GF-D8 (cell line): ENCODE data around the gene CEP57L1.
A peak's percentile ranks its signal among the peaks of the same experiment; 100 is the strongest.
"Not testable (repeated sequence)": the region's sequence is repeated elsewhere in the genome, so short reads cannot be mapped to it uniquely, and the experiment has no call there.

Experiments used
- DNase-seq: peaks from one replicate; lab custom pipeline; 2025; lab: John Stamatoyannopoulos, UW

Gene CEP57L1

DNA sequence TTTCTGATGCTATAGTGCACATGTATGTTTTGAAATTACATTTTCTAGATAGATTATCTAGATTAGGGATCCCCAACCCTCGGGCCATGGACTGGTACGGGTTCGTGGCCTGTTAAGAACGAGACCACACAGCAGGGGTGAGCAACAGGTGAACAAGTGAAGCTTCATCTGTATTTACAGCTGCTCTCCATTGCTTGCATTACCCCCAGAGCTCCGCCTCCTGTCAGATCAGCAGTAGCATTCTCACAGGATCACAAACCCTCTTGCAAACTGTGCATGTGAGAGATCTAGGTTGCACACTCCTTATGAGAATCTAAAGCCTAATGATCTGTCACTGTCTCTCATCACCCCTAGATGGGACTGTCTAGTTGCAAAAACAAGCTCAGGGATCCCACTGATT is 10.4 kb downstream of the CEP57L1 start:
- DNase-seq: no peak

DNA sequence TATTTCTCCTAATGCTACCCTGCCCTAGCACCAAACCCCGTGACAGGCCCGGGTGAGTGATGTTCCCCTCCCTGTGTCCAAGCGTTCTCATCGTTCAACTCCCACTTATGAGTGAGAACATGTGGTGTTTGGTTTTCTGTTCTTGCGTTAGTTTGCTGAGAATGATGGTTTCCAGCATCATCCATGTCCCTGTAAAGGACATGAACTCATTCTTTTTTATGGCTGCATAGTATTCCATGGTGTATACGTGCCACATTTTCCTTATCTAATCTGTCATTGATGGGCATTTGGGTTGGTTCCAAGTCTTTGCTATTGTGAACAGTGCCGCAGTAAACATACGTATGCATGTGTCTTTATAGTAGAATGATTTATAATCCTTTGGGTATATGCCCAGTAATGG is 14.4 kb downstream of the CEP57L1 start:
- DNase-seq: not testable (repeated sequence)

DNA sequence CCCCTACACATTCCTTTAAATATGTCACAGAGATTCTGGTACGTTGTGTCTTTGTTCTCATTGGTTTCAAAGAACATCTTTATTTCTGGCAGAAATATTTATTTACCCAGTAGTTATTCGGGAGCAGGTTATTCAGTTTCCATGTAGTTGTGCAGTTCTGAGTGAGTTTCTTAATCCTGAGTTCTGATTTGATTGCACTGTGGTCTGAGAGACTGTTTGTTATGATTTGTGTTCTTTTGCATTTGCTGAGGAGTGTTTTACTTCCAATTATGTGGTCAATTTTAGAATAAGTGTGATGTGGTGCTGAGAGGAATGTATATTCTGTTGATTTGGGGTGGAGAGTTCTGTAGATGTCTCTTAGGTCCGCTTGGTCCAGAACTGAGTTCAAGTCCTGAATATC is 17.4 kb downstream of the CEP57L1 start:
- DNase-seq: not testable (repeated sequence)

DNA sequence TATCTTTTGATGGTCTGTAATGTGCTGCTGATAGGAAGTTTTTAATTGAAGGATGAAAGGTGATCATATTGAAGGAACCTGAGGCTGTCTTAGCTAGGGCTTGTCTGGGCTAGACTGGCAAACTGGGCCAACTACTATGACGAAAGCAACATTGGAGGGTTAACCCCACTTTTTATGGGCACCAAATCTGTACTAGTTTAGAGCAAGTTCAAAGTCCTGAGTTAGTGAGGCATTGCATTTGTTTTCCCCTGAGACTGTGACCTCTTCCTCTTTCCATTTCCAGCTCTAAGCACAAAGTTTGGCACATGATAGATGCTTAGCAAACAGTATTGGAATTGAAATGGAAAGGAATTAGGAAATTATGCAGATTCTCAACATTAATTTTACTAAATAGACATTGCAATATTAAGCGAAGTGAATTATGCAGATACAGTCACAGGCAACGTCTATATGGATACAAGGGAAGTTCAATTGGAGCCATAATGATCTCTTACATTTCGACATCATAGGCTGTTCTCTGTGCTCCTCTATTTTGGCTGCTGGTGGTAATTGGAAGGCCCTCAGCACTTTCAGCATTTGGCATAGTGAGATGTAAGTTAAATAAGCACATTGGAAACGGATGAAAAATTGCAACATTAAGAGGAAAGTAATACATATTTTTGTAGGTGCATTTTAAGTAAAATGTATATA is 22.2 kb downstream of the CEP57L1 start:
- peak; percentile 91 for DNase-seq

DNA sequence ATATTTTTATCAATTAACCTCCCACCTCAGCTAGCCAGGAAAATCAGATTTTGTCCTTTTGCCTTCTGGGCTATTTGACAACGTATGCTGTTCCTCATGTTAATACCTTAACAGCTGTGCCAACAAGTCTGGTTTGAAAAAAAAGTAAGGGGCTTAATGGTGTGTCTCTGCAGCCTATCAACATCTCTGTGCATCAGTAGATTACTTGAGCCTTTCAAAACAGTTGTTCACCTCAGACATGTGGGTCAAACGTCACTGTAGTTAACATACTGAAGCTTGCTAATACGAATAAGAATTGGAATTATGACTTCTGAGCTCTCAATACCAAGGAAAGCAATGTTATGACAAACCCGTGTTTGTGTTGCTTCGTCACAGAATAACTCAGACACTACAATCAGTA is 23.0 kb downstream of the CEP57L1 start:
- DNase-seq: no peak

DNA sequence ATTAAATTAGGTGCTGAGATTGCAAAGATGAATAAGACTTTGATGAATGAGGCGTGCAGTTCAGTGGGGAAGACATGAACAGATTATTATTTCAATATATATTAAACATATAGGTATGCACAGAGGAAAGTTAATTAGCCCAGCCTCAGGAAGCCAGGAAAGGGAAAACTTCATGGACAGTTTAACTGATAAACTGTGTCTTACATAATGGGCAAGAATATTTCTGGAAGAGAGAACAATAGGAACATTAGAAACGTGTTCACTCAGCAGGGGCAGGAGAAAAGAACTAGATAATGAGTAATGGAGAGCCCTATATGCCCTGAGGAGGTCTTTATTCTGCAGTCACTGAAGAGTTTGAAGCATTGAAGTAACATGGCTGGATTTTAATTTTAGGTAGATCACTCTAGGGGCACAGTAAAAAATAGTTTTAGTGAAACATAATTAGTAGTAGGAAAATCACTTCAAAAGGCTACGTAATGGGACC is 23.6 kb downstream of the CEP57L1 start:
- DNase-seq: no peak

DNA sequence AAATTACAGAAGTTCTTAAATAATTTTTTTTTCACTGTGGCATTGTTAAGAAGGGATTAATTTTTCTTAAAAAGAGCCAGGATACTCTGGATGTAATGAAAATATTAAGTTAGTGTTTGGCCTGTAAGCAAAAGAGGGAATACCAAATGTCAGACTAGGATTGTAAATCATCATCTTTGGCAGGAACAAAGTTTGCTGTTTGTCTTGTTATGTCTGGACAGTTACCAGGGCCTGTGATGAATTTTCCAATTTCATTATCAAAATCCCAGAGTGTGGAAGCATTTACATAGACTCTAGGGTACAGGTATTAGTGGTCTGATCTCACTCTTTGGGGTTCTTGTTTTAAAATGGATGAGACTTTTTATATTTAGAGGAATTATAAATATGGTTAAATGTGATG is 26.1 kb downstream of the CEP57L1 start:
- DNase-seq: no peak

DNA sequence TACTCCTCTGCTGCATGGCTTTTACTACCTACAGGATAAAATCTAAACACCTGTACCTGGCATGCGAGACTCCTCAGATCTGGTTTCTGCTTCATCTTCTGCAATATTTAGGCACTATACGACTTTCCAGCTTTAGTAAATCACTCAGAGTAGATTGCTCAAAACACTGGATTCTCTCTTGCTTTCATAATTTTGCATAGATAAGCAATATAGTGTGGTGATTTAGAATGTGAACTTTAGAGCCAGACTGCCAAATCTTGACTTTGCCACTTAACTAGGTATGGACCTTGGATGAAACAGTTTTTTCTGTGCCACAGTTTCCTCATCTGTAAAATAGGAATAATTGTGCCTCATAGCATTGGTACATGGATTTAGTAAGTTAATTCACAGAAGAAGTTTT is 28.9 kb downstream of the CEP57L1 start:
- DNase-seq: no peak

DNA sequence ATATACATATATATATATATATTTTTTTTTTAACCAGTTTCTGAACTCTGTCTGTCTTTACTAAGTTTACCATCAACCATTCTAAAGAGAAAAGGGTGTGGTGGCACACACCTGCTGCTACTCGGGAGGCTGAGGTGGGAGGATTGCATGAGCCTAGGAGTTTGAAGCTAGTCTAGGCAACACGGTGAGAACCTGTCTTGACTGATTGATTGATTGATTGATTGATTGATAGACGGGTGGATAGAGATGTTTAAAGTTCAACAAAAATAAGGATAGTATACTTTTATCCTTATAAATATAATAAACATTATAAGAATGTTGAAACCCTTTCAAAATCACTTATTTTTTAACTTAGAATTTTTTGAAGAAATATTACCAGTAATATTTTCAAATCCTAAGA is 30.2 kb downstream of the CEP57L1 start:
- DNase-seq: no peak

DNA sequence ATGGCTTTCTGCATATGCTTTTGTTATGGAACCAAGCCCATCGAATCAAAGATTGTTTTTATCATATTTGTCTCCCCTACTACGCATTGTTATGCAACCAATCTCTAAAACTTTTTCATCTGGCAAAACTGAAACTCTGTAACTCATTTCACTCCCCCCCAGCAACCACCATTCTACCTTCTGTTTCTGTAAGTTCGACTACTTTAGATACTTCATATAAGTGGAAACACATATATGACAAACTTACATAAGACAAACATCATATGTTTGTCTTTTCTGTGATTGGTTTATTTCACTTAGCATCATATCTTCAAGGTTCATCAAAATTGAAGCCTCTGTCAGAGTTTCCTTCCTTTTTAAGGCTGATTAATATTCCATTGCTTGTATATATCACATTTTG is 34.8 kb downstream of the CEP57L1 start:
- no peak for DNase-seq

DNA sequence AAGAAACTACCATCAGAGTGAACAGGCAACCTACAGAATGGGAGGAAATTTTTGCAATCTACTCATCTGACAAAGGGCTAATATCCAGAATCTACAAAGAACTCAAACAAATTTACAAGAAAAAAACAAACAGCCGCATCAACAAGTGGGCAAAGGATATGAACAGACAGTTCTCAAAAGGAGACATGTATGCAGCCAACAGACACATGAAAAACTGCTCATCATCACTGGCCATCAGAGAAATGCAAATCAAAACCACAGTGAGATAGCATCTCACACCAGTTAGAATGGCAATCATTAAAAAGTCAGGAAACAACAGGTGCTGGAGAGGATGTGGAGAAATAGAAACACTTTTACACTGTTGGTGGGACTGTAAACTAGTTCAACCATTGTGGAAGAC is 40.3 kb downstream of the CEP57L1 start:
- not testable (repeated sequence) for DNase-seq

DNA sequence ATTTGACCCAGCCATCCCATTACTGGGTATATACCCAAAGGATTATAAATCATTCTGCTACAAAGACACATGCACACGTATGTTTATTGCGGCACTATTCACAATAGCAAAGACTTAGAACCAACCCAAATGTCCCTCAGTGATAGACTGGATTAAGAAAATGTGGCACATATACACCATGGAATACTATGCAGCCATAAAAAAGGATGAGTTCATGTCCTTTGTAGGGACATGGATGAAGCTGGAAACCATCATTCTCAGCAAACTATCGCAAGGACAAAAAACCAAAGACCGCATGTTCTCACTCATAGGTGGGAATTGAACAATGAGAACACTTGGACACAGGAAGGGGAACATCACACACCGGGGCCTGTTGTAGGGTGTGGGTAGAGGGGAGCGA is 40.7 kb downstream of the CEP57L1 start:
- DNase-seq: not testable (repeated sequence)

DNA sequence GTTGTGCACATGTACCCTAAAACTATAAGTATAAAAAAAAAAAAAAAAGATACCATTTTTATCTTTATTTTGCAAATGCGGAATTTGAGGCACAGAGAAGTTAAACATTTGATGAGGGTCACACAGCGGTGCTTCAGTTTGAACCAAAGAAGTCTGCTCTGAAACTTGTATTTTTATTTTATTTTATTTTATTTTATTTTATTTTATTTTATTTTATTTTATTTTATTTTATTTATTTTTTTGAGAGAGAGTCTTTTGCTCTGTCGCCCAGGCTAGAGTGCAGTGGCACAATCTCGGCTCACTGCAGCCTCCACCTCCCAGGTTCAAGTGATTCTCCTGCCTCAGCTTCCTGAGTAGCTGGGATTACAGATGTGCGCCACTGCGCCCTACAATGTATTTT is 41.2 kb downstream of the CEP57L1 start:
- not testable (repeated sequence) for DNase-seq

DNA sequence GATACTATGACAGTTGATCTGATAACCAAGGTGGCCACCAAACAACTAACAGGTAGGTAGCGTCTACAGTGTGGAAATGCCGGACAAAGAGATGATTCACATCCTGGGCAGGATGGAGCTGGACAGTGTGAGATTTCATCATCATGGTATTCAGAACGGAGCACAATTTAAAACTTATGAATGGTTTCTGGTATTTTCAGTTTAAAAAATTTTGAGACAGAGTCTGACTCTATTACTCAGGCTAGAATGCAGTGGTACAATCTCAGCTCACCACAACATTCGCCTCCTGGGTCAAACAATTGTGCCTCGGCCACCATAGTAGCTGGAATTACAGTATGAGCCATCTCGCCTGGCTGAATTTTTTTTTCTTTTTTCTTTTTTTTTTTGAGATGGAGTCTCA is 43.8 kb downstream of the CEP57L1 start:
- no peak for DNase-seq

DNA sequence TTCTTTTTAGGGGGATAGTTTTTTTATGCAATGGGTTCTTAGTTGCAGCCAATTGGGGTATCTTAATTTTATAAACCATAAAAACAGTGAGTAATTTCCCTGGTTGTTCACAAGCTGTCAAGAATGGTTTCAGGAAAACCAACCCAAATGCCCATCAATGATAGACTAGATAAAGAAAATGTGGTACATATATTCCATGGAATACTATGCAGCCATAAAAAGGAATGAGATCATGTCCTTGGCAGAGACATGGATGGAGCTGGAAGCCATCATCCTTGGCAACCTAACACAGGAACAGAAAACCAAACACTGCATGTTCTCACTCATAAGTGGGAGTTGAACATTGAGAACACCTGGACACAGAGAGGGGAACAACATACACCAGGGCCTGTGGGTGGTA is 46.8 kb downstream of the CEP57L1 start:
- not testable (repeated sequence) for DNase-seq

DNA sequence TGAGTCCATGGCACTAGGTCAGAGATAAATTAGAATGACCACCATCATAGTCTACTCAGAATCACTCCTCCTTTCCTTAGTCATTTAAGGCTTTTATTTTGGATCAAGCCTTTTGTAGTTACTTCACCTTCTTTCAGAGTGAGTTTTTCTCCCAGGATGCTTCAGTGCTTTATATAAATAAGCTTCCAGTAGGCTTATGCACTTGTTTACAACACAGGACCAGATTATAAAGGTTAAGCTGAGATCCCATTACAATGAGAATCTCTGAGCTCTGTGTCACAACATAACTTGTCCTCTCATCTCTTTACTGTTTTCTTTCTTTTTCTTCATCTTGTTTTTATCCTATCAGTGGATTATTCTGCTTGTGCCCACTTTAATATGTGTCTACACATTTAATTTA is 47.9 kb downstream of the CEP57L1 start:
- no peak for DNase-seq

DNA sequence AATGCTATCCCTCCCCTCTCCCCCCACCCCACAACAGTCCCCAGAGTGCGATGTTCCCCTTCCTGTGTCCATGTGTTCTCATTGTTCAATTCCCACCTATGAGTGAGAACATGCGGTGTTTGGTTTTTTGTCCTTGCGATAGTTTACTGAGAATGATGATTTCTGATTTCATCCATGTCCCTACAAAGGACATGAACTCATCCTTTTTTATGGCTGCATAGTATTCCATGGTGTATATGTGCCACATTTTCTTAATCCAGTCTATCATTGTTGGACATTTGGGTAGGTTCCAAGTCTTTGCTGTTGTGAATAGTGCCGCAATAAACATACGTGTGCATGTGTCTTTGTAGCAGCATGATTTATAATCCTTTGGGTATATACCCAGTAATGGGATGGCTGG is 52.9 kb downstream of the CEP57L1 start:
- not testable (repeated sequence) for DNase-seq

DNA sequence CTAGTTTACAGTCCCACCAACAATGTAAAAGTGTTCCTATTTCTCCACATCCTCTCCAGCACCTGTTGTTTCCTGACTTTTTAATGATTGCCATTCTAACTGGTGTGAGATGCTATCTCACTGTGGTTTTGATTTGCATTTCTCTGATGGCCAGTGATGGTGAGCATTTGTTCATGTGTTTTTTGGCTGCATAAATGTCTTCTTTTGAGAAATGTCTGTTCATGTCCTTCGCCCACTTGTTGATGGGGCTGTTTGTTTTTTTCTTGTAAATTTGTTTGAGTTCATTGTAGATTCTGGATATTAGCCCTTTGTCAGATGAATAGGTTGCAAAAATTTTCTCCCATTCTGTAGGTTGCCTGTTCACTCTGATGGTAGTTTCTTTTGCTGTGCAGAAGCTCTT is 53.4 kb downstream of the CEP57L1 start:
- not testable (repeated sequence) for DNase-seq

DNA sequence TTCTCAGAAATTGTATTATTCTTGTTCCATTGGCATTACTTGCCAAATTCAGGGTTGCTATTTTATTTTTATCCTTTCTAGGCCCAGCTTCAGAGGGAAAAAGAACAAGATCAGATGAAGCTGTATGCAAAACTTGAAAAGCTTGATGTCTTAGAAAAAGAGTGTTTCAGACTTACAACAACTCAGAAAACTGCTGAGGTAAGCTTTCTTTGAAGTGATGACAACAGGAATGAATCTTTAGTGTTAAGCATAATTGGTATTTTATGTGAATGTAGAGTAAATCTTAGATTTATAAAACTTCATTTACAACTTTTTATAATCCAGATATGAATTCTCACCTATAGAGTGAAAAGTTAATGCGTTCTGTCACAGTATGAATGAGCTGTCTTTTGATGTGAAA is 58.4 kb downstream of the CEP57L1 start:
- no peak for DNase-seq

DNA sequence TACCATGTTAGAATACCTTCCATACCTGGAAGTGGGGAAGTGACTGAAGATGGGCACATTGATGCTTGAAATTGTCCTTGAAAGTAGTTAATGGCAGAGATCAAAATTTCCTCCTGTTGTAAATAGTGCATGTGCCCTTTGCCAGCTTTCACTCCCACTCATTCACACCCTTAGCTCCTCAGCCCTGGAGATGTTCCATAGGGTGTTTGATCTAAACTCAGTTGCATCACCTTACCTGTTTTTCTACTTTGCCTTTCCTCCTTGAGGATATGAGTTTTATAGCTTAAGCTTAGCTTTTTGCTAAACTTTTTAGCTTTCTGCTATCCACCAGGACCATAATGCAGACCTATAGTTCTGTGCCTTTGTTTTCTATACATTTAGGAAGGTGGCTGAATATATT is 69.0 kb downstream of the CEP57L1 start:
- no peak for DNase-seq

DNA sequence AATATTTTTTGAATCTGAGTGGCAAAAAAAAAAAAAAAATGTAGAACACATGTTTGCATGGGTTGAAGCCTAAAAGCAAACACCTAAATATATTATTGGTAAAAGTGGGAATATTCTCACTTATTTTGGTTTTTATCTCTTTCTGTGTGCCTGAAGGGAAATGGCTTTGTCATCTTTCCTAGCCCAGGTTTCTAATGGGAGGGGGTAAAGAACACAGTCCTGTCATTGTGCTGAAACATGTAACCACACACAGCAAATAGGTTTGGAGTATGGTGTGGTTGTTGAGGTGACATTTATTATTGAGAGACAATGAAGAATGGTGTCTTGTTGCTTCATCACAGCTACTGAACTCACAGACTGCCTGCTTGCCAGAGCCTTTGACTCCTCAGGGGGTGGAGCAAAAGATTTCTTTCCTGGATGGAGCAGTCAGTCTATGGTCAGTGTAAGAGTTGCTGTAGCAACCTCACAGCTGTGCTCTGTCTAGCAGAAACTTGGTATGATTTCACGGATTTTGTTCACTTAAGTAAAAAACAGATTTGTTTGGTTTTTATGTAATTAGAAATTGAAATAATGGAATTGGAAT is 70.2 kb downstream of the CEP57L1 start:
- no peak for DNase-seq

DNA sequence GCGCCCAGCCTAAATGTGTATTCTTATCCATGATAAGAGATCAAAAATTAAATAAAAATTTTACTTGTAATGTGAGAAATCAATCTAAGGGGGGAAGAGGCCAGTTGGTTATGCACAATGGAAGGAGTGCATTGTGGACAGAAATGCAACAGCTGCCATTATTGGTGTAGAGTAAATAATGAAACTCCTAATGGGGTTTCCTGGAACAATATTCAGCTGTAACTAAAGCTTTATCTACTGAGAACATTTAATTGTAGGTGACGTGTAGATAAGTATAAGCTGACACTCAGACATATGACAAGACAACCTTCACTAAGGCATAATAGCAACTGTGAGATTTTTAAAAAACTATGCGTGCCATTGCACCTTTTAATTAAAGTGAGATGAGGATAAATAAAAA is 71.4 kb downstream of the CEP57L1 start:
- no peak for DNase-seq

DNA sequence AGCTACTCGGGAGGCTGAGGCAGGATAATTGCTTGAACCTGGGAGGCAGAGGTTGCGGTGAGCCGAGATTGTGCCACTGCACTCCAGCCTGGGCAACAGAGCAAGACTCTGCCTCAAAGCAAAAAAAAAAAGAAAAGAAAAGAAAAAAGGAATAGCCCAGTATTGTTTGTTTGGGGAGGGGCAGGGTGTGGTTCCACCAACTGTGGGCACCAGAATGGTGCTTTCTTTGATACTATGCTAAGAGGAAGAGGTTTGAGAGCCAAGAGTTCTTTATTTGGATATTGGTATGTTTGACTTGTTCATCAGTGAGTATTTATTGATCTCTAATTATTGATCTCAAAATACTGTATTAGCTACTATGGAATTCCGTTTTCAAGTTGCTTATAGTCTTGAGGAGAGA is 72.3 kb downstream of the CEP57L1 start:
- DNase-seq: no peak

DNA sequence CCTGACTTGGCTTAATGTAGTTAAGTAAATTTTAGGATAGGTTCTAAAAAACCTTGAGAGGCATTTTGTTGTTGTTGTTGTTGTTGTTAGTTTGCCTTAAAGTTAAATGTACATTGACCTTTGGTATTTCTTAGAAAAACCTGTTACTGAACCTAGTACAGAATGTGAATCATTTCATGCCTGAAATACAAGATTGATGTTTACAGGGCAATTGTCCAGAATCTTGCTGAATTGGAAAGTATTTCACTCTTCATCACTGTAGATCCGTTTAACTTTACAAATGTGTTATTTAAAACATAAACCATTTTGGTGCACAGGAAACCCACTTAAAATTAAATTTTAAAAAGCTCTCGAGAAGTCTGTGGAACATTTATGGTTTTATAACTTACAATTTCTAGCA is 75.0 kb downstream of the CEP57L1 start:
- no peak for DNase-seq
